Liver (tissue), 3 donors: Measurements from ENCODE around the gene MED15.

Experiments
- ATF3 ChIP-seq: IDR thresholded peaks from 2 replicates; pipeline ENCODE4 v1.6.1; 2016; ENCODE audit warnings: antibody characterized with exemption
- CTCF ChIP-seq: fragments of 150-350 bp; IDR thresholded peaks from 2 replicates; pipeline ENCODE4 v1.5.1; 2017; ENCODE audit warnings: improper control_type of control experiment, low read depth, low read length; ENCODE audit not compliant: missing input control
- EGR1 ChIP-seq, 2 donors: IDR thresholded peaks; 2 replicates each; pipeline ENCODE4 v1.6.1; 2016 to 2018; ENCODE audit warnings: antibody characterized with exemption in 2 of 2, low read depth in 2 of 2
- FOXA1 ChIP-seq: IDR thresholded peaks from 2 replicates; pipeline ENCODE4 v1.6.1; 2016; ENCODE audit warnings: antibody characterized with exemption
- GABPA ChIP-seq, 2 donors: IDR thresholded peaks in 1 of 2; conservative IDR thresholded peaks in 1 of 2; 2 replicates each; pipeline ENCODE4 v1.6.1; 2016; ENCODE audit warnings: antibody characterized with exemption in 2 of 2, mild to moderate bottlenecking in 1 of 2, moderate library complexity in 1 of 2
- JUND ChIP-seq, 2 donors: IDR thresholded peaks; 2 replicates each; pipeline ENCODE4 v1.6.1; 2016; ENCODE audit warnings: antibody characterized with exemption in 2 of 2
- MAX ChIP-seq: IDR thresholded peaks from 2 replicates; pipeline ENCODE4 v1.6.1; 2016; ENCODE audit warnings: antibody characterized with exemption
- RAD21 ChIP-seq, 2 donors: IDR thresholded peaks; 2 replicates each; pipeline ENCODE4 v1.6.1; 2016; ENCODE audit warnings: antibody characterized with exemption in 2 of 2, mild to moderate bottlenecking in 2 of 2
- REST ChIP-seq: IDR thresholded peaks from 2 replicates; pipeline ENCODE4 v1.6.1; 2016; ENCODE audit warnings: antibody characterized with exemption, mild to moderate bottlenecking
- RXRA ChIP-seq, 2 donors: IDR thresholded peaks; 2 replicates each; pipeline ENCODE4 v1.6.1; 2017 to 2018; ENCODE audit warnings: antibody characterized with exemption in 2 of 2, mild to moderate bottlenecking in 1 of 2
- SP1 ChIP-seq: IDR thresholded peaks from 2 replicates; pipeline ENCODE4 v1.6.1; 2018; ENCODE audit warnings: antibody characterized with exemption, mild to moderate bottlenecking
- TAF1 ChIP-seq: conservative IDR thresholded peaks from 2 replicates; pipeline ENCODE4 v1.6.1; 2016; ENCODE audit warnings: antibody characterized with exemption, mild to moderate bottlenecking
- YY1 ChIP-seq: IDR thresholded peaks from 2 replicates; pipeline ENCODE4 v1.6.1; 2016; ENCODE audit warnings: antibody characterized with exemption, mild to moderate bottlenecking
- donor health status: healthy.
- donor health status: healthy.

- TF ChIP-seq CTCF (no peak), ATF3 (no peak), TAF1 (no peak), RAD21 (IDR thresholded peaks at IDR 0.05) (no peak), SP1 (no peak), RXRA (IDR thresholded peaks at IDR 0.05) (no peak), MAX (no peak), JUND (IDR thresholded peaks at IDR 0.05) (no peak), GABPA (IDR thresholded peaks at IDR 0.05 in 1 of 2, conservative IDR thresholded peaks at IDR 0.05 in 1 of 2) (no peak), FOXA1 (no peak), REST (no peak), EGR1 (IDR thresholded peaks at IDR 0.05; ENCODE audit: low read depth in 2 of 2) (no peak), YY1 (no peak)
These were observed 47.5 kb upstream of the MED15 start for GRCh38 chr22:20459862-20460261.
